Heart right ventricle (tissue), 16 donors: Measurements from ENCODE around the gene C1orf35. TPM values are rescaled to one million over a fixed set of nuclear protein-coding genes. Genes with fewer than 3 reads are reported as not detected.

Experiments
- ATAC-seq, 8 donors: fragments of 200-7000 bp; cut with Tn5 transposase; one replicate each; pipeline ENCODE4 v1.9.1; 2020; ENCODE audit warnings: mild to moderate bottlenecking in 8 of 8, moderate library complexity in 8 of 8, moderate number of reproducible peaks in 1 of 8
- DNase-seq, 2 donors: peaks; one replicate each; pipeline ENCODE4 v3.0.0-alpha.2; 2020
- H3K27ac ChIP-seq, 10 donors: fragments of 200-600 bp; sonication (generic) in 2 of 10; one replicate each; pipeline versions ENCODE4 v1.5.0 to v1.8.0; 2020 to 2022; ENCODE audit warnings: mild to moderate bottlenecking in 3 of 10
- H3K27me3 ChIP-seq, 7 donors: fragments of 200-600 bp; one replicate each; pipeline ENCODE4 v1.8.0; 2021 to 2022; ENCODE audit warnings: mild to moderate bottlenecking in 2 of 7
- H3K36me3 ChIP-seq, 9 donors: fragments of 200-600 bp; sonication (generic) in 1 of 9; one replicate each; pipeline versions ENCODE4 v1.5.0 to v1.8.0; 2020 to 2022; ENCODE audit warnings: mild to moderate bottlenecking in 2 of 9
- H3K4me1 ChIP-seq, 9 donors: fragments of 200-600 bp; sonication (generic) in 1 of 9; one replicate each; pipeline versions ENCODE4 v1.5.0 to v1.8.0; 2020 to 2022; ENCODE audit warnings: mild to moderate bottlenecking in 4 of 9
- H3K4me3 ChIP-seq, 10 donors: fragments of 200-600 bp; sonication (generic) in 2 of 10; one replicate each; pipeline versions ENCODE4 v1.5.0 to v1.8.0; 2020 to 2022; ENCODE audit warnings: mild to moderate bottlenecking in 7 of 10, moderate library complexity in 2 of 10
- H3K9me3 ChIP-seq, 11 donors: fragments of 200-600 bp in 10 of 11; sonication (generic) in 2 of 11; one replicate each; pipeline versions ENCODE4 v1.5.0 to v1.8.0; 2013 to 2022; ENCODE audit warnings: mild to moderate bottlenecking in 2 of 11, control low read depth in 1 of 11, moderate library complexity in 1 of 11
- CTCF ChIP-seq, 9 donors: fragments of 200-600 bp; sonication (generic) in 2 of 9; IDR thresholded peaks; one replicate each; pipeline versions ENCODE4 v1.5.0 to v1.8.0; 2021 to 2022; ENCODE audit warnings: antibody characterized with exemption in 9 of 9, mild to moderate bottlenecking in 5 of 9, moderate library complexity in 1 of 9
- WGBS, 2 donors: extraction: QIAGEN DNeasy Blood & Tissue Kit; methylation state at CpG; one replicate each; pipeline ENCODE4 v1.1.7; 2013; ENCODE audit warnings: inconsistent platforms in 1 of 2; 5-methylcytosine and 5-hydroxymethylcytosine counted together
- intact Hi-C, 10 donors: fragments of 100-400 bp; cut with DNase I; formaldehyde crosslinking; loops; one replicate each; pipeline versions ENCODE4 v1.11.1 to v1.14.2; 2022
- polyA plus RNA-seq, 2 donors: library from polyadenylated mRNA; stranded (reverse); fragments of 200-250 nt; gene quantifications; one replicate each; pipeline ENCODE4 v1.2.3, GENCODE V29; 2013
- total RNA-seq, 10 donors: library from RNA; stranded (reverse); fragmentation: NEBNext Ultra II Directional in 3 of 10; extraction: Animal tissue kit (Norgen Biotek cat#: 25700) in 3 of 10; gene quantifications; one replicate each; pipeline versions ENCODE4 v1.2.1 to v1.2.4, GENCODE V29; 2021 to 2023
- donor health status: Arrhythmogenic right ventricular cardiomyopathy.
- donor health status: ischemic (EF 13 %, LVEDD 7.1; RV severe dilation, severe dysfunction).
- donor health status: healthy with polysubstance abuse.
- donor health status: DM: no; HTN: yes; CAD: no.
- donor health status: DM: no; HTN: no; CAD: no.
- donor health status: ischemic (EF 25% LVEDD 6.9; RV normal size, moderate dysfunction).
- donor health status: ischemic (EF 25% LVEDD 5.7; RV mildly dilated, moderate dysfunction).
- donor health status: healthy.
- donor health status: DM: yes; HTN: yes; CAD: no.
- donor health status: Ischemic cardiomyopathy.
- donor health status: ischemic (EF 35%, LVEDD 5.7; RV mildly dilated, moderate dysfunction).
- donor health status: nonischemic (EF 11% LVEDD 7.7; RV severe dilation, severe dysfunction).
- donor health status: DM: yes; HTN: yes; CAD: no.
- donor health status: PGD.
- donor health status: ischemic (EF 29% LVEDD 5.4; RV normal size, mild dysfunction).
- donor health status: nonischemic (EF 23%, LVEDD 6.1; RV moderate dilation, normal function).

The C1orf35 gene
- total and polyA plus RNA-seq, 12 donors = 5.6 to 15.7 (median 6.4) TPM

DNA sequence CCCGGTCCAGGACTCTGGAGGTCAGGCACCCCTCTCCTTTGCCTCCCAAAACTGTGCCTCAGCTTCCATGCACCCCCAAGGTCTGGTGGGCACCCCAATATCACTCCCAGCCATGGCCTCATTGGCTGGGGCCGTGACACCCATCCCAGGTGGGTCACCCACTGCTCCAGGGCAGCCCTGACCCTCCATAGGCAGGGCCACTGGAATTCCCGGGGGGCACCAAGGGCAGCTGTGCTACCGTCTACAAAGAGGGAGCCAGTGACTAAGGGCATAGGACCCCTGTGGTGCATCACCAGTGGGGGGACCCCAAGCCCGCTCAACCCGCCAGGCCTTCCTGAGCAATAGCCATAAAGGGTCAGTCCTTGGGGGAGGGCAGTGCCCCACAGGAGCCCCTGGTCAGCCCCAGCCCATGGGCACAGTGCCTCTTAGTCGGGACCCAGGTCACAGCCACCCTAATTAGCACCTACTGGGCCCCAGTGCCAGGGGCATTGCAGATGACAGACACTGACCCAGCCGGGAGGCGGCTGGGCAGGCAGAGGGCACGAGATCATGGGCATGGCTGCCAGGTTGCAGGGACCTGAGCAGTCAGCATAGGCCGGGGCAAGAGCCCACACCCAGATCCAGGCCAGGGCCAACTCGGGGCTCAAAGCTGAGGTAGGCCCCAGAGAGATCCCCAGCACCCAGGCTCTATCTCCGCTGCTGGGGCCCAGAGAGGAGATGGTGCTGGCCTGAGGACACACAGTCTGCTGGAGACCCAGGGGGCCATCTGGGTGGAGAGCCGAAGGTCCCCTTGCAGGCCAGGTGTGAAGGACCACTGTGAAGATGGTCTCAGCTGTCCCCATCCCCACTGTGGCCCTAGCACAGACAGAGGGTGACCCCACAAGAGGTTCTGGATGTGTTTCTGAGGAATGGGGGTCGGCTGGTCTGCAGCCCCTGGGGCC lies 39.6 kb downstream of the C1orf35 start:
- DNase-seq = no peak
- 85 to 88% methylated on average over 15 of the region's 15 CpGs for WGBS, 2 donors
- H3K4me1 ChIP-seq = peaks cover 0 to 22% (median 14%) of the 10 kb centered on the region in 9 donors
- no peak for ATAC-seq
- H3K36me3 ChIP-seq = no peaks in the 10 kb centered on the region
- H3K27me3 ChIP-seq = peaks cover 52 to 89% (median 89%) of the 10 kb centered on the region in 7 donors
- no peaks in the 10 kb centered on the region for H3K9me3 ChIP-seq
- intact Hi-C loops = no loop called here
- H3K27ac ChIP-seq = no peak overlapping the region
- no peak for TF ChIP-seq CTCF (IDR thresholded peaks at IDR 0.05)
- H3K4me3 ChIP-seq = no peak overlapping the region

DNA sequence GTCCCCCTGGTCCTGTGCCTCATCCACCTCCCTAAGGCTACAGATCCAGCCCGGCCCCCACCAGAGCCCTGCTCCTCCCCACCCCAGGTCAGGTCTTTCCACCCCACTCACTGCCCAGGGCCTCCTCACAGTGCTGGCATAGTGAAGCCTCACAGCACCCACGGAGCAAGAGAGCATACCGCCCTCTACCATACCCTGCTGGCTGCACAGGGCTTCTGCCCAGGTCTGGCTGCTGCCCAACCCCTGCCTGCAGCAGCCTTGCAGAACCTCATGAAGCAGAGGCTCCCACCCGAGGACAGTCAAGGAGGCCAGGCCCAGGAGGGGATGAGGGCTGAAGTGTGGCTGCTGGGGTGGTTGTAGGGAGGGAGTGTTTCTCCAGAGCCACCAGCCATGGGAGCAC lies 40.3 kb downstream of the C1orf35 start:
- intact Hi-C loops = no loop called here
- no peak for ATAC-seq
- H3K27me3 ChIP-seq = peaks cover 53 to 97% (median 96%) of the 10 kb centered on the region in 7 donors
- no peak for DNase-seq
- WGBS, 2 donors = 63 to 66% methylated on average over 4 of the region's 4 CpGs
- TF ChIP-seq CTCF (IDR thresholded peaks at IDR 0.05) = no peak
- no peak overlapping the region for H3K27ac ChIP-seq
- H3K4me3 ChIP-seq = no peak overlapping the region
- H3K36me3 ChIP-seq = no peaks in the 10 kb centered on the region
- peaks cover 0 to 22% (median 14%) of the 10 kb centered on the region in 9 donors for H3K4me1 ChIP-seq
- H3K9me3 ChIP-seq = no peaks in the 10 kb centered on the region

GRCh38 chr1:228062085-228062791 lies 40.9 kb downstream of the C1orf35 start:
- intact Hi-C loops = no loop called here
- Histone ChIP-seq H3K27ac (no peak overlapping the region), H3K27me3 (peaks cover 53 to 100% (median 98%) of the 10 kb centered on the region in 7 donors), H3K4me3 (no peak overlapping the region), H3K36me3 (no peaks in the 10 kb centered on the region), H3K9me3 (no peaks in the 10 kb centered on the region), H3K4me1 (peaks cover 0 to 22% (median 14%) of the 10 kb centered on the region in 9 donors)
- no peak for ATAC-seq
- DNase-seq = no peak
- WGBS, 2 donors = 93 to 94% methylated on average over 9 of the region's 9 CpGs
- TF ChIP-seq CTCF (IDR thresholded peaks at IDR 0.05) = no peak

DNA sequence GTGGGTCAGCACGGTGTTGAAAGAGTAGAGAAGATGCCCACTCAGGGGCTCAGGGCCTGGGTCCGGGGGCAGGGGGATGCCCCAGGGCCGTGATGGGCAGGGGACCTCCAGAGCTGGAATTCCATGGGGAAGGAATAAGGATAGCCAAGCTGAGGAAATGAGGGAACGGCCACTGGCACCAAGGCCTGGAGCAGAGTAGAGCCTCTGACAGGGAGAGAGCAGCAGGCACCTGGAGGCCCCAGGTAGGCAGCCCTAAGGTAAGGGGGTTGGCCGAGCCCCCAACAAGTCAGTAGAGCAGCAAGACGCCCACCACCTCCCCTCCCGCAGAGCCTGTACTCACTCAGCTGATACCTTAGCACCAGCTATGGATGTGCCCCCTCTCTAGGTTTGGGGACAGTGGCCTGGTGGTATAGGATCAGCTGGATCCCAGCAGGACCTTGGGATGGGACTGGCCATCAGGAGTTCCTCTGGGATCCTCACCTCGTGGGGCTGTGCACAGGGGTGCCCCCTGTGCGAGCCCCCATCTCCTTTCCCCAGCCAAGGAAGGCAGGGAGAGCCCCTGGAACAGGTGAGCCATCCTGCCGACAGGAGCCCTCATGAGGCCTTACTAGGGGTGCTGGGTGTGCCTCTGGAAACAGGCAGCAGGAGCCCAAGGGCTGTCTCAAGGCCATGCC lies 41.6 kb downstream of the C1orf35 start:
- Histone ChIP-seq H3K36me3 (no peaks in the 10 kb centered on the region), H3K4me3 (no peak overlapping the region), H3K9me3 (no peaks in the 10 kb centered on the region), H3K4me1 (peaks cover 0 to 22% (median 14%) of the 10 kb centered on the region in 9 donors), H3K27ac (no peak overlapping the region), H3K27me3 (peaks cover 53 to 99% (median 93%) of the 10 kb centered on the region in 7 donors)
- no peak for TF ChIP-seq CTCF (IDR thresholded peaks at IDR 0.05)
- intact Hi-C loops = no loop called here
- WGBS, 2 donors = 80 to 84% methylated on average over 10 of the region's 10 CpGs
- ATAC-seq (no peak), DNase-seq (no peak)
